NCI-H2227 treated with DMSO at 0.1 percent for 48 hours (cell line): ENCODE results near the gene CFAP97.
"Not testable (repeated sequence)": the region's sequence is repeated elsewhere in the genome, so short reads cannot be mapped to it uniquely, and the experiment has no call there.

ENCODE experiments used
- DNase-seq: peaks from one replicate; lab custom pipeline; 2025; lab: John Stamatoyannopoulos, UW

CFAP97 gene

DNA sequence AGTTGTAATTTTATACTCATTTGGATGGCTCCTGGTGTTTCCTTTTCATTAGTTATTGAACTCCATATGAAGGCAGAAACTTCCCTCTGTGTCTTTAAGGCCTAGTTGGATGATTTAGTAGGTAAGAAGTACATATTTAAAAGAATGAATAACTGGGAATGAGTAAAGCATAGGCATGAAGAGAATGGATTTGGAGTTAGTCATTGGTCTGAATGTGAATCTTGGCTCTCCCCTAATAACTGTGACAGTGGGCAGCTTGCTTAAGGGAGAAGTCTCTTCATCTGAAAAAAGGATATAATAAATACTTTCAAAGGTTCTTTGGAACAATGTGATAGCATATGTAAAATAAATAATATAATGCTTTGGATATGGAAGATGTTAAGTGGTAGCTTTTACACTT is 18.8 kb upstream of the CFAP97 start:
- DNase-seq = no peak

DNA sequence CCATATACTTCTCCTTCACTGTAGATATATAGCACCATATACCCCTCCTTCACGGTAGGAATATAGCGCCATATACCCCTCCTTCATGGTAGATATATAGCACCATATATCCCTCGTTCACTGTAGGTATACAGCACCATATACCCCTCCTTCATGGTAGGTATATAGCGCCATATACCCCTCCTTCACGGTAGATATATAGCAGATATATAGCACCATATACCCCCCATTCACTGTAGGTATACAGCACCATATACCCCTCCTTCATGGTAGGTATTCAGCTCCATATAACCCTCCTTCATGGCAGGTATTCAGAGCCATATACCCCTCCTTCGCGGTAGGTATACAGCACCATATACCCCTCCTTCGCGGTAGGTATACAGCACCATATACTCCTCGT is 18.1 kb upstream of the CFAP97 start:
- no peak for DNase-seq

DNA sequence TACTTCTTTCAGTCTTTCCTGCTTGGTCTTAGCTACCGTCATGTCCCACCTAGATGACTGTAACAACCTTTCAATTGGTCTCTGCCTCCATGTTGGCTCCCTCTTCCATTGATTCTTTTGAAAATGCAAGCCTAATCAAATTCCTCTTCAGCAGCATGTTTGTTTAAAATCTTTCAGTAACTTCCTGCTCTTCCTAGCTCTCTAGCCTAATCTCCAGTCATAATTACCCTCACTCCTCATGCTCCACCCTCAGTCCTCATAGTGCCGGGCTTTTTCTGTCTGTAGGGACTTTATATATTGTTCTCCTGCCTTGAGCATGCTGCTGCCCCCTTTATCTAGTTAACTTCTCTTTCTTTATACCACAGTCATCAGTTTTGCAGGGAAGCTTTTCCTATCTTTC is 17.7 kb upstream of the CFAP97 start:
- DNase-seq = no peak

DNA sequence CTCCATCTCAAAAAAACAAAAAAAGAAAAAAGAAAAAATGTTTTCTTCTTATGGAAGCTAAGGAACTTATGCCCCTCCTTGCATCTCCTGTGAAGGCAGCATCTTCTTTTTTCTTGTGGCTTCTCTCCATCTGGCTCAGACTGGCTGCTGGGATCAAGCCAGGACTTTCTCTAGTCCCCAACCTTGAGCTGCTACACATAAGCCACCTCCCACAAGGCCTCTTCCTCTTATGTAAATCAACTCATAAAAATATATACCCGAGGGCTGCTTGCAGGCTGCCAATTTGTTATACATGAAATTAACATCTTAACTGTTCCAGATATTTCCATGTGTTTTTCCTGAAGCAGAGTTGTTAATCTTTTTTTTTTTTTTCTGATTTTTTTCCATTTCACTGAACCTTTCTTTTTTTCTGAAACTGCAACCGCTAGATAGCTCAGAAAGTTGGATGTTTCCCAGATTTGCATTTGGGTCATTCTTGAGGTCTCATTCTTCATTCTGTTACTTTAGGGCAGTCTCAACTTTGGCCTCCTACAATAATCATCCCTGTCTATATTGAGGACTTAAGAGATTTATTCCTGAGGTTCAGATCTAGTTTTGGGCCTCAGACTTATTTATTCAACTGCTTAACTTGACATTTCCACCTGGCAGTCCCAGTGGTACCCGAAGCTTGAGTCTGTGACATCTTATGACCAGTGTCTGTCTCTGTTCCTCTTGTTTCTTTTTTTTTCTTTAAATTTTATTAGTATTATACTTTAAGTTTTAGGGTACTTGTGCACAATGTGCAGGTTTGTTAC is 15.9 kb upstream of the CFAP97 start:
- no peak for DNase-seq

DNA sequence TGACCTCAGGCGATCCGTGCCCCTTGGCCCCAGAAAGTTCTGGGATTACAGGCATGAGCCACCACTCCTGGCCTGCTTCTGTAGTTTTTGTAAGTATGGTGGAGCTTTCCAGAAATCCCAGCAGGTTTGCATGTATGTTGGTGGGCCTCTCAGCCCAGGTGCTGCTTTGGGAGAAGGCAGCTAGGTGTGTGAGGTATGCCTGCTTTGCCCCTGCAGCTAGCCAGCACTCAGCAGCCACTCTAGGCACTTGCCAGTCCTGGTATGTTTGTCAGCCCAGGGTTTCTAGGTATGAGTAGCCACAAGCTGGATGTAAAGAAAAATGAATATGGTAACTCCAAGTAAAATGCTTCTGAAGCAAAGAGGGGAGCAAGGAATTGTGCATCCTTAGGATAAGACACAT is 14.5 kb upstream of the CFAP97 start:
- DNase-seq = no peak

DNA sequence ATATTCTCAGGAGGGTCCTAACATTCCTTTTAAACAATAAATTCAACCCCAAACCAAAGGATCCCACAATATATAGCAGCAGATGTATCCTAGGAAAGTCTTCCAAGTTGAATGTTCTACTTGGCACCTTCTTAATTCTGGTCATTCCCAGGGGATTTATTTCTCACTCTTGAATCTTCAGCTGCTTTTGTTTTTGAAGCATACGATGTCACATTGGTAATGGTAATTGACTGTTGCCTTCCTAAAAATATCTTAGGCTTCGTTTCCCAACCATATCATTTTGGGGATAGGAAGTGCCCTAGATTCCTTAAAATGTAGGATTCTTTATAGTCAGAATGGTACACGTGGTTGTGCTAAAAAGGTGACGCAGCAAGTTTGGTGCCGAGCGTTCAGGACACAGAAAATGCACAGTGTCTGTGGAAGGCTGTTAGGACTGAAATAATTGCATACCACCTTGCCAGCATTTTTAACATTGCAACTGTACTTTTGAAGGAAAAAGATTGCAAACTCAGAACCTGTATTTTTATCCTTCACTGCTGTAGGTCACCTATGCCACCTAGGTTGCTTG is 13.7 kb upstream of the CFAP97 start:
- DNase-seq = no peak

DNA sequence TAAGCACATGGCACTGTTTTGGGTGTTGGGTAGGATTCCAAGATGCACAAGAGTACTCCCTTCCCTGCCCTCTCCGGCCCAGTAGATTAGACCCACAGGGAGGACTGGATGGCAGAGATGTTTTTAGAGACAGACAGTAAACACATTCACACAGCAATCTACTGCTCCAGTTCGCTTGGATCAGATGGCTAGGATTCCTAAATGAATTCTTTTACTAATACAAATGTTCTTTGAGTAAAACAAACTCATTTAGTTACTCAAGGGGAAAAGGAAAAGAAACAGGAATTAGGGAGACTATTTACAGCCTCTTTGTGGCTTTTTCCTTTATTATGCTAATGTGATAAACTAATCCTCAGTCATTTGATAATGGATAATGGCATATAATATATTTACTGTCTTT is 11.5 kb upstream of the CFAP97 start:
- DNase-seq = no peak

DNA sequence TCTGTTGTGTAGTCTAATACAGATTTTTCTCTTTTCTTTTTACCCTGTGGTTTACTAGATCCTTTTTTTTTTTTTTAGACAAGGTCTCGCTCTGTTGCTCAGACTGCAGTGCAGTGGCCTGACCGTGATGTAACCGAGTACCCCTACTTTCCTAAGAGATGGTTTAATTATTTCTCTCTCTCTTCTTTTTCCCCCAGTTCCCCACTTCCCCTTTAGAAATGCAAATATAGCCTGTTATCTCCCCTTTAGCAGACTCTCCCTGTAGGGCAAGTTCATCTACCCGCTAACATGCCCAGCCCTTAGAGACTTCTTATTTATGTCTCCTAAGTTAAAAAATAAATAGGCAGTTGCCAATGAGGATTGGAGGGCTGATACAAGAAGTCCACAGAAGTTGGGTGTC is 10.1 kb upstream of the CFAP97 start:
- DNase-seq = no peak

DNA sequence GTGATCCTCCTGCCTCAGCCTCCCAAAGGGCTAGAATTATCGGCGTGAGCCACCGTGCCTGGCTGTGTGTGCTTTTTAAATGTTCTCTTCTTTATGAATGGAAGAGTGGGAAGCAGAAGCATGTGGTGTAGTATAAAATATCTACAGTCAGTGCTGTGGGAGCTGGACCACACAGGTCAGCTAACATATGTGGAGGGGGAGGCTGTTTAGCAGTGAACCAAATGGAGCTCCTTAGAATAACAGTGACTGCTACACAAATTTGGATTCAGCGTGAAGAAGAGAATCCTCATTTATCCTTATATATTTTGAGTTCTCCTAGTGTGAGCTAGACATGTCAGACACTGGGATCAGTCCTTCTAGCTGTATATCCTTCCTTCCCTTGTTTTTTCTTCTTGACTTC is 8.8 kb upstream of the CFAP97 start:
- no peak for DNase-seq

DNA sequence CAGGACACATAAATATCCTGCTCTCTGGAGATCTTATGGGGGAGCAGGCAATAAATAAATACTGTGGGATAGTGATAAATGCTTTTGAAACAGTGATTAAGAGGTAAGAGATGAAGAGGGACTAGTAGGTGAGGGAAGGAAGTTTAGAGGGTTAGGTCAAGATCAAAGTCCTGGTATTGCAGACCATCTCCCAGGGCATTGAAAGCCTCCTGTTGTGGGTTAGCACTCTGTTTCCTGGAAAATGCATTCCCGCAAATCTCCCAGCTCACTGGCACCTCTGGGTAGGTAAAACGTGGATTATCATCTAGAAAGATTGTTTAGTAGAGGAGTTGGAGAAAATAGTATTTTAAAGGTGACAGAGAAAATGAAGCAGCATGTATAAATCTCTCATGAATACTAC is 7.8 kb upstream of the CFAP97 start:
- no peak for DNase-seq

DNA sequence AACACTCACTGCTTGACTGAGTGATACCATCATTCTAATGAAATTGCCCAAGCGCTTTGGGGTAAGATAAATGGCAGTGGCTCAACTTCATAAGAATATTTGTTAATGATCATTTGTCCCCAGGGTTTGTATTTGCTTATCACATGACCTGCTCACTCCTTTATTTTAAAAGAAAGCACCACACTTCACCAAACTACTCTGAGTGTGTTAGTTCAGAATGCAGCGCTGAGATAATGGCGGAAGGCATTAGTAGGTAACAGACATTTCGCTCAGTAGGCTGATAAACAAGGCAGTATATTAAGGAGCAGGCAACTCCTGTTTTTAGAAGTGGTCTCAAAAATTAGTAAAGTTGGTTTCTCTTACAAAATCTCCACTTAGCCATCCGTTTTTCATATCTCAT is 7.2 kb upstream of the CFAP97 start:
- DNase-seq = no peak

DNA sequence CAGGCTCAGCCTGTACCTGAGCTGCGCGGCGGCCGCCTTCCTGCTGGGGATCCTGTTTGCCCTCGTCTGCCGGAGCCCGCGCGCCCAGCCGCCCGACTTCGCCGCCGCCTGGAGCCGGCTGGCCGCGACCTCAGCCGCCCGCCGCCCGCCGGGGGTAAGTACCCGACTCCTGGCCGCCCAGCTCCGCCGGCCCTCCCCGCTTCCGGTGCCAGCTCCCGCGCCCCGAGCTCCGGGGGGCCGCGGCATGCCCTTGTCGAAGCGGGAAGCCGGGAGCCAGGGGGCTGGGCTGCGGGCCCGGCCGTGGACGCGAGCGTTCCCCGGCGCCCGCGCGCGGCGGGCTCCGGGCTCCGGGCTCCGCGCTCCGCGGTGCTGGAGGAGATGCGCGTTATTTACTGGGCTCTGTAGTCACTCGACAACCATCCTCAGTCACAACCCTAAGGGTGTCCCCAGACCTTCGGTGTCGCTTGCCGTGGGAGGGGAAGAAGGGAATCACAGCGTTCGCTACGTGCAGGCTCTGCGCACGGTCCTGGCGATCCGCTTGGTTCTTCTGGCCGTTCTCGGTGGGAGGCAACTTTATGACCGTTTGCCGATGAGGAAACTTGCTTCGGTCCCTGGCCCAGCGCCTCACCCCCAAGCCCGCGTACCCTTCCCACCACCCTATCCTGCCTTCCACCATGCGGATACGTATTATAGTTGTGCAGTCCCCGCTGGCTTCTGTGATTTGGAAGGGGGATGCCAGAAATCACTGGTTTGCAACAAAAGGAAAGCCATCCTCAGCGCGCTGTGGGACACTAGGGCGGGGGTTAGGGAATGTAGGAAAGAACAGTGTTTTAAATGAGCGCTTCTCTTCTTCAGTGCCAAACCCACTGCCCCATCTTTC is 6.5 kb upstream of the CFAP97 start:
- no peak for DNase-seq

DNA sequence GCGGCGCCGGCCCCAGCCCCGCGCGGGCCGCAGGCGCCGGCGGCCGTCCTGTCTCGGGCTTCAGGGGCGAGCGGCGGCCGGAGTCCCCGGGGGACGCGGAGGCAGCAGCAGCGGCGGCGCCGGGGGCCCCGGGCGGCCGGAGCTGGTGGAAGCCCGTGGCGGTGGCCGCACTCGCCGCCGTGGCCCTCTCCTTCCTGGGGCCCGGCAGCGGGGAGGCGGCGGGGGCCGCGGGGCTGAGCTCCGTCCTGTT is 6.0 kb upstream of the CFAP97 start:
- DNase-seq = not testable (repeated sequence)

DNA sequence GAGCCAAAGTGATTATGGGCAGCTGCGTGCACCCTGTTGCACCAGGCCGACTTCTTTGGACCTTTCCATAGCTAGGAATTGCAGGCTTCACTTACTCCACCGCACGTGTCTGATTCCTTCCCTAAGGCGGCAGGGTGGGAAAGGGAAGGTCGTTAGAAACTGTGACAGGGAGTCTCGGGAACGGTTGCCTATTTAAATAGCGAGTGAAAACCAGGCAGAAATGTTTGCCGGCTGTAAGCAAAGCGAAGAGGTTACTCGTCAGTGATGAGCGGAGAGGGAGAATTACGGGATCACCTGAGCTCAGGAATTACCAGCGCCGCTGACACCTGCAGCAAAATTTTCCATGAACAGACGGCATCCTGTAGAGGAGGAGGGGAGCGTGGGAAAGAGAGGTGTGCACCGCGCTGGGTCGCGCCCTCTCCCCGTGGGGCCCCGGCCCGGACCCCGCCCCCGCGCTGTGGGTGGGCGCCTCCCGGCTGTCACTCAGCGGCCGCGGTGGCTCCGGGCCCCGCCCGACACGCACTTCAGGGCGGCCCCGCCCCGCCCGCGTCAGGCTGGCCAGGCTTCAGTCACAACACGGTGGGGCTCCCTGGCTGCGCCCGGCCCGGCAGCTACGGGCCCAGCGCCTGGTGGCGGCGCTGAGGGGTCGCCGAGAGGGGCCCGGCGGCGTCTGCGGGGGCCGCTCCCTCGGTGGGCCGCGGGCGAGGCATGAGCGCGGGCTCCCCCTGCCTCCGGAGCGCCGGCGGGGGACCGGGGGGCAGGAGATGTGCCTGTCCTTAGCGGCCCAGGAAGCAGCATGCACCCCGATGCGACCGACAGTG is 5.4 kb upstream of the CFAP97 start, which contains the start of gene SNX25:
Gene SNX25, plus strand, starts transcription at position 568 of the 821 bp plus-strand sequence. Its CDS starts 229 bp downstream, at position 797.
- DNase-seq = peak; percentile 77

DNA sequence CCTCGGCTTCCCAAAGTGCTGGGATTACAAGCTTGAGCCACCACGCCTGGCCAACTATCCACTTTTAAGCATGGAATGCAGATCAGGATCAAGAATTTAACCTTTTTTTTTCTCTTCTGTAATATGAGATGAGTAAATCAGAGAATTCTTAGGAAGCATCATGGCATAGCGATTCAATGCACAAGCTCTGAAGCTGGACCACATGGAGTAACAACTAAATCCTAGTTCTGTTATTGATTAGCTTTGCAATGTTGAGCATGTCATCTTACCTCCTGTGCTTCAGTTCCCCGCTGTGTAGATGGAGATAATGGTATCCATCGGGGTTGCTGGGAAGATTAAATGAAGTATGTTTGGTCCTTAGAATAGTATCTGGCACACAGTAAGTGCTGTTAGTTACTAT is 3.7 kb upstream of the CFAP97 start:
- DNase-seq = no peak

DNA sequence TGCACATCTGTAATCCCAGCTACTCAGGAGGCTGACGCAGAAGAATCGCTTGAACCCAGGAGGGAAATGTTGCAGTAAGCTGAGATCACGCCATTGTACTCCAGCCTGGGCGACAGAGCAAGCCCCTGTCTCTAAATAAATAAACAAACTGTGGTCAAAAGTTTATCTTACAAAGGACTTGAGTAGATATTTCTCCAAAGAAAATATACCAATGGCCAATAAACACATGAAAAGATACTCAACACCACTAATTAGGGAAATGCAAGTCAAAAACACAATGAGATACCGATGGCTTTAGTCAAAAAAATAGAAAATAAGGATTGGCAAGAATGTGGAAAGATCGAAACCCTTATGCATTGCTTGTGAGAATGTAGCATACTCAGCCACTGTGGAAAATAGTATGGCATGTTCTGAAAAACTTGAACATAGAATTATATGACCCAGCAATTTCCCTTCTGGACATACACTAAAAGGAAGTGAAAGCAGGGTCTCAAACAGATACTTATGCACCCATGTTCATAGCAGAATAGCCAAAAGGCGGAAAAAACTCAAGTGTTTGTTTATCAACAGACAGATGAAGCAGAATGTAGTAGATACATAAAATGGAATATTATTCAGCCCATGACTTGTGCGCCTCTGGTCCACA is 2.0 kb upstream of the CFAP97 start:
- no peak for DNase-seq

DNA sequence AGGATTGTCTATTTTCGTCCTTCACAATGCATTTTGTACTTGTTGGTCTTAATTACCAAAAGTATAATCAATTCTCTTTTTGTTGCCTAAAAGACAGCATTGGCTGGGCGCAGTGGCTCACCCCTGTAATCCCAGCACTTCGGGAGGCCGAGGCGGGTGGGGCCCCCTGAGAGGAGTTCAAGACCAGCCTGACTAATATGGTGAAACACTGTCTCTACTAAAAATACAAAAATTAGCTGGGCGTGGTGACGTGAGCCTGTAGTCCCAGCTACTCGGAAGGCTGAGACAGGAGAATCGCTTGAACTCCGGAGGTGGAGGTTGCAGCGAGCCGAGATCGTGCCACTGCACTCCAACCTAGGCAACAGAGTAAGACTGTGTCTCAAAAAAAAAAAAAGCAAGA is 1.3 kb upstream of the CFAP97 start:
- DNase-seq = not testable (repeated sequence)

DNA sequence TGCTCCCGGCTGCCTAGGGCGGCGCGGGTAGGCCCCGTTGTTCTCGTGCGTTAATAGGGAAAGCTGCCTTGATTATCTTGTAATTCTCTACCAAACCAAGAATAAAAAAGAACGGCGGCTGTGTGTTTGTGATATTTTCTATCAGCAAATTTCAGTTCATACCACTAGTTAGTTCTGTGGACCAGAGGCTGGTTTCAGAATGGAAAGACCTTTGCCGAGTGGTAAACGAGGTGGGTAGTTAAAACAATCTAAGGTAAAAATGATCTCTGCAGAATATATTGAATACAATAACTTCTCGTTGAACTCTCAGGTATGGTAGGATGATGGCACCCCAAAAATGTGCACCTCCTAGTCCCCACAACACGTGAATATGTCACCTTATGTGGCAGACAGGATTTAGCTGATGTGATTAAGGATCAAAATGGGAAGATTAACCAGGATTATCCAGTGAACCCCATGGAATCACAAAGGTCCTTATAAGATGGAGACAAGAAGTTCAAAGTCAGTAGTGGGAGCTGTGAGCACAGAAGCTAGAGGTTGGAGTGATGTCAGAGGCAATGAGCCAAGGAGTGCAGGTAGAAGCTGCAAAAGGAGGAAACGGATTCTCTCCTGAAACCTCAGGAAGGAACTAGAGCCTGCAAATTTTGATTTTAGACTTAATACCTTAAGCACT is 574 bp upstream of the CFAP97 start:
- peak; percentile 27 for DNase-seq

DNA sequence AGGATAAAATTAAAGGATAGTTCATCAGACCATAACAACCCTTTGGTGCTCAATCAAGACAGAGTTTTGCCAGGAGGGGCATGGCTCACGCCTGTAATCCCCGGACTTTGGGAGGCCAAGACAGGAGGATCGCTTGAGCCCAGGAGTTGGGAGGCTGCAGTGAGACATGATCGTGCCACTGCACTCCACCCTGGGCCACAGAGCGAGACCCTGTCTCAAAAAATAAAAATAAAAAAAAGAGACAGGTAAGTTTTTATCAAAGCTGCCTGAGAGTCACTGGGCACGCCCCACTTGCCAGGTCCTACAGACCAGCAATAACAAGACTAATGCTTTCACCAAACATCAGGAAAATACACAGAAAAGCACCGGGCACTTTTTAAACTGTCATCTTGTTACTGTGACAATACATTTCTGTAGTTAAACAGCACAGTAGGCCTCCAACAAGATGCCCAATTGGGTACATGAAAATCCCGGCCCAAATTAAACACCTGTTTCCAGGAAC is 765 bp downstream of the CFAP97 start:
- no peak for DNase-seq

DNA sequence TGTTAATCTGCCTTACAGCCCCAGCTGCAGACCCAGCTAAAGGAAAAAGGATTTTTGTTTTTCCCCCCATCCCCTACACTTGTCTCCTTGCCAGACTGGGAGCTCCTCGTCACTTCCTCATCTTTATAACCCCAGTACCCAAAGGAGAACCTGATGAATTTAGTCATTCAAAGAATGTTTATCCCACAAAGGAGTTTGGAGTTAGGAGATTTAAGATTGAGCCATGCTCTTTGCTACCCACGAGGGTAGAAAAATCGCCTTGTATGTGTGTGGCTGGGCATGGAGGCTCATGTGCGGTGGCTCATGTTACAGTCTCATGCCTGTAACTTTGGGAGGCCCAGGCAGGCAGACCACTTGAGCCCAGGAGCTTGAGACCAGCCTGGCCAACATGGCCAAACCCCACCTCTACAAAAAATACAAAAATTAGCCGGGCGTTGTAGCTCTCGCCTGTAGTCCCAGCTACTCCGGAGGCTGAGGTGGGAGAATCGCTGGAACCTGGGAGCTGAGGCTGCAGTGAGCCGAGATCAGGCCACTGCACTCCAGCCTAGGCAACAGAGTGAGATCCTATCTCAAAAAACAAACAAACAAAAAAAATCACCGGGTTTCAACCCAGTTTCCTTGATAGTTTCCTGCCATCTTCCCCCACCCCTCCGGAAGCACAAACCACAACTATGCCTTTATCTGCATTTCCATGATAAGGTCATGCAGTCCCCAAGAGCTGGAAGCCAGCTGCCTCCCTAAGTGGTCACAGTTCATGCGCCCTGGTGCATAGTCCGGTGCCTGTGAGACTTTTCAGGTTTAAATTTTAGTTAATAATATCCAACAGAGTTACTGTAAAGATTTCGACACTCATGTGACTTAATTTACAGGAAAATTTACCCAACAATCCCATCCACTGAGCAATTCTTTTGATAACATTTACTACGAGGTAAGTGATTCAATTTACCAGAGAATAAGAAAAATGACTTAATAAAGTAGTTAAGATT is 1.5 kb downstream of the CFAP97 start:
- no peak for DNase-seq
